ENCODE measurements around the gene MROH2A.
A peak's percentile ranks its signal among the peaks of the same experiment; 100 is the strongest.

Gene MROH2A

DNA sequence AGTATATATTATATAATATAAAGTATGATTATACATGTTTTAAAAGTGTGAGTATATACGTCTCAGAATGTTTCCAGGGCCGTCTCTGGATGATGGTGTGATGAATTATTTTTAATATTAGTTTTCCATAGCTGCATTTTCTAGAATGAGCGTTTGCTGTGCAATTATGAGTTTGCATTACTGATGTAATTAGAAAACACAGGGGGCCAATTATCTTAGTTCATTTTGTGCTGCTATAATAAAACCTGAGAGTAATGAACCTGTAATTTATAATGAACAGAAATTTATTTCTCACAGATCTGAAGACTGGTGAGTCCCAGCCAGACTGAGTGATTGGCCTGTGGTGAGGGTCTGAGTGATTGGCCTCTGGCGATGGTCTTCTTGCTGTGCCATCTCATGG, 80.2 kb downstream of the MROH2A start:
- no peak for DNase-seq

DNA sequence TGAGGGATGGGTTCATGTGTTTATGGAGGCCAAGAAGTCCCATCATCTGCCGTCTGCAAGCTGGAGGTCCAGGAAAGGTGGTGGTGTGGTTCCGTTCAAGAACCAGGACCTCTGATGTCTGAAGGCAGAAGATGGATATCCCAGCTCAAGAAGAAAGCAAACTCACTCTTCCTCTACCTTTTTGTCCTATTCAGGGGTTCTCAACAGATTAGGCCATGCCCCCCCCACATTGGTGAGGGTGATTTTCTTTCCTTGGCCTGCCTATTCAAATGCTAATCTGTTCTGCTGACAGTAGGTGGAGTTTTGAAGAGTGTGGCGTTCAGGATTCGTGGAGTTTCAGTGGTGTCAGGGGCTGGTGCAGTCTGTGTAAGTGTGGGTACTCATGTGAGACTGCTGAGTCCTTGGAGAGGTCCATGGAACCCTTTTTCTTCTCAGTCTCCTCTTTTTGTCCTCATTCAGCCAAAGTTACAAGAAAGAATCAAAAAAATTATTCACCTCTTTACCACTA, 84.2 kb downstream of the MROH2A start:
- DNase-seq = no peak

DNA sequence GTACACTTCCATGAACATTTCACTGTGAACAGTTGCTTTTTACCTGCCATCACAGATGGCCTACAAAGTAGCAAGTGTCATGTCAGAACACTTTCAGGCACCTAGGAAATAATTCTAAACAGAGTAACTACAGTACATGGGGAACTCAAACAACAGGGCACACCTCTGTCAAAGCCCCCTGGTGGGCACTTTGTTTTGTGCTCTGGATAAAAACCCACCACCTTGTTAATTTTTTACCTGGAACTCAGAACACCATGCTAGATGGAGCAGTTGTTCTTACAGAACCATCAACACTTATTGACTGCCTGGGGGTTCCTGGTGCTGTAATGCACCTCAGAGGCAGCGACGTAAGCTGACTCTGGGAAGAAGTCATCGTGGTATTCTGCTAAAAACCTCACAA, 87.7 kb downstream of the MROH2A start:
- no peak for DNase-seq

DNA sequence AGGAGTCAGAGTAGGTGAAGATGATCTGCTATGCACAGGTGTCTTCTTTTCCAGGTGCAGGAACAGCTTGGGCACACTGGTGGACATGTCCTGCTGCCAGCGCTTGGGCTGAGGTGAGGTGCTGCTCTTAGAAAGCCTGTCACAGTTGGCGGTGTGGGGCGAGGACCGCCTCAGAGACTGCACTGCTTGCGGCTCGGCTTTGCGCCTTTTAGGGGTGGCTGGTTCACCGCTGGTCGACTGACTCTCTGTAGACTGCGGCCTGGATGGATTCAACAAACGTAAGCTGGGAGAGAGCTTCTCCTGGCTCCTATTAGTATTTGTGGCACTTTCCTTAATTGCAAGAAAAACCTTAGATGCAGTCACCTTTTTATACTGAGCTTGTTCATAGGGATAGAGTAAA, 88.3 kb downstream of the MROH2A start:
- no peak for DNase-seq

DNA sequence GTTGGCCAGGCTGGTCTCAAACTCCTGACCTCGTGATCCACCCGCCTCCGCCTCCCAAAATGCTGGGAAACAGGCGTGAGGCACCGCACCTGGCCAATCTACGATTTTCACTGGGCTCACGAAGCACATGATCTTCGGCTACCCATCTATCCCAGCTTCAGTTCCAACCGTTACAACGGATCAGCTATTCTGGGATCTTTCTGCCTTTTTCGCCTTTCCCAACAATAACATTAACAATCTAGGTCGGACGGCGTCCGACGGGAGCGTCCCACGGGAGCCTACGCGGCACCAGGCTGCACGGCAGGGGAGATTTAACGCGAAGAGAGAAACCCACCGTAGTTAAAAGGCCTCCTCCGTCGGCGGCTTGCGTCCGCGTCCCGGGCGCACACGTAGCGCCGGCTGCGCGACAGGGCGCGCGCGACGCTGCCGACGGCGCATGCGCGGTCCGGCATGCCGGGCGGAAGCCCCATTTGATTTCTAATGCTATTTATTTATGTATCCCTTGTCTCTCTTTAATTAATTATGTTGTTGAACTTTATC, 89.9 kb downstream of the MROH2A start, which contains the start of gene MSL3B:
Gene MSL3B, minus strand, starts transcription at position 394 of the 540 bp plus-strand sequence.
- no peak for DNase-seq

DNA sequence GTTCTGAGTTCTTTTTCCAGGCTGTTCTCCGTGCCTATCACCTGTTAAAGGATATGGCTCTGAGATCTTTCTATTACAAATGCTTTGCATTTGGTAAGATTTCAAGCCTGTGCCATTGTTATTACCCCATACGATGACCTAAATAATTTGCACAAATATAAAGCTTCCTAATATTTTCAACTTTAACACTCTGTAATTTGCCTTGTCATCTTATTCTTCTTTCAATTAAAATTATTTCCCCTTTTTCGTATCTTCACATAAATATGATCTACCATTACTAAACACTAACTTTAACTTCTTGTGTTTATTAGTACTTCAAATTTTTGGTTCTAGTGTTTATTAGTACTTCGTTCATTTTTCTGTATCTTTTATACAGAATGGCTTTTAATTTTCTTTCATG, 93.3 kb downstream of the MROH2A start:
- DNase-seq = no peak

DNA sequence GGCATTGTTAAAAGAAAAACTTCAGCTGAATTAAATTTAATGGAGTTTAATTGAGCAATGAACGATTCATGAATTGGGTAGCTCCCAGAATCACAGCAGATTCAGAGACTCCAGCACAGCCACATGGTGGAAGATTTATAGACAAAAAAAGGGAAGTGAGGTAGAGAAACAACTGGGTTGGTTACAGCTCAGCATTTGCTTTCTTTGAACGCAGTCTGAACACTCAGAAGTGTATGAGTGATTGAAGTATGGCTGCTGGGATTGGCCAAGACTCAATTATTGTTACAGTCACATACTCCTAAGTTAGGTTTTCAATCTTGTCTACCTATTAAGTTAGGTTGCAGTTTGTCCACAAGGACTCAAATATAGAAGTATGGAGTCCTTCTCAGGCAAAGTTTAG, 94.0 kb downstream of the MROH2A start:
- DNase-seq = peak; percentile 9

DNA sequence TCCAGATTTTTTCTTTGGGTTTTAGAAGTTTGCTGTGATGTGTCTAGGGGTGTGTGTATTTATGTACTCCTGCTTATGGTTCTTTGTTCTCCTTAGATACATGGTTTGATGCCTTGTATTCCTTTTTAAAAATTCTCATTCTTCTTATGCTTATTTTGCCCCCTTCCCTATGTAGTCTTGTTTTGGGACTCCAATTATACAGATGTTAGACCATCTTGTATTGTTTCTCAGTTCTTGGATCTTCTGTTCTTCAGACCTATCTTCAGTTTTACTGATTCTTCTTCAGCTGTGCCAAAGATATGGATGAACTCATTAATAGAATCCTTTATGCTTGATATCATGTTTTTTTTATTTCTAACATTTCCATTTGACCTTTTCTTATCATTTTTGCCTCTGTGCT, 104.2 kb downstream of the MROH2A start:
- no peak for DNase-seq
